ENCODE data around the gene CER1. TPM values are rescaled to one million over a fixed set of nuclear protein-coding genes. Genes with fewer than 3 reads are reported as not detected.

The CER1 gene
- total and polyA plus RNA-seq, 2 of the 8 experiments (the other 6 are each of a cell fraction or from before 2014, with no cell fraction given): 0.26 to 3.4 TPM

DNA sequence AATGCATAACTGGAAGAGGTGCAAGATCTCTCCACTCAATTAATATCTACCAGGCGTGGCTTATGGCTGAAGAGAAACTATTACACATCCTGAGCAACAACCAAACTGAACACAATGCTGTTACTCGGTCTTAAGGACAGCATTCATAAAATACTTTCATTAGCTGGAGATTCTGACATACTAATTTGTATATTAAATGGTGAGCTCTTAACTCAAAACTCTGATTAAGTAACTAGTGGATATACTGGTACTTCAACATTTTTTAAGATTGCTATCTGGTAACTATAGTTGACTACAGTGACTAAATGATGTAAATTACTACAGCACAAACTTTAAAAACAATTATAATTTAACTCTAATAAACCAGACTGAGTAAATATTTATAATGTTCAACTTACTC, 45.1 kb downstream of the CER1 start:
- WGBS, 2 experiments (ENCODE audit: extremely low coverage in 1 of 2, insufficient coverage in 1 of 2, insufficient read length in 1 of 2, insufficient replicate concordance in 2 of 2, low coverage in 1 of 2, low lambda C conversion rate in 2 of 2, missing lambda C conversion rate in 1 of 2): 93% methylated on average over 2 of the region's 2 CpGs; no CpG with 5 or more reads in 1 of the 2 experiments
- DNase-seq (ENCODE audit: low read depth in 1 of 2, low spot score in 2 of 2): no peak
- Histone ChIP-seq H3K4me3 (ENCODE audit: extremely low read depth in 1 of 4, insufficient read depth in 2 of 4, low read depth in 3 of 4, low read length in 4 of 4) (no peak overlapping the region), H2BK20ac (ENCODE audit: low read length) (no peak overlapping the region), H4K5ac (ENCODE audit: insufficient read length, low read depth, low read length) (no peak overlapping the region), H4K20me1 (replicated peaks in 1 of 2; ENCODE audit: control insufficient read depth in 1 of 2, insufficient read depth in 2 of 2, low read length in 2 of 2) (no peaks in the 10 kb centered on the region), H3K27ac (ENCODE audit: low read depth, low read length) (no peak overlapping the region), H3K23me2 (ENCODE audit: low read depth, low read length) (no peaks in the 10 kb centered on the region), H3K79me2 (ENCODE audit: control insufficient read depth in 1 of 2, insufficient read depth in 2 of 2, low read length in 2 of 2) (peaks cover 0 to 4% of the 10 kb centered on the region in 2 experiments; a peak in 1 of 4 replicates), H3K4me1 (replicated peaks in 1 of 4; ENCODE audit: control insufficient read depth in 3 of 4, insufficient read depth in 4 of 4, low read length in 3 of 4) (no peaks in the 10 kb centered on the region), H2AK5ac (ENCODE audit: low read depth, low read length) (no peak overlapping the region), H4K91ac (replicated peaks; ENCODE audit: insufficient read length, low read length) (no peak overlapping the region), H2AFZ (ENCODE audit: low read length) (no peak overlapping the region), H2BK5ac (ENCODE audit: low read depth, low read length) (no peak overlapping the region), H3K14ac (ENCODE audit: insufficient read length) (no peak overlapping the region), H3K23ac (ENCODE audit: insufficient read length) (no peak overlapping the region), H3K4me2 (ENCODE audit: insufficient read depth in 1 of 2, low read depth in 2 of 2, low read length in 2 of 2) (no peak overlapping the region), H4K8ac (ENCODE audit: extremely low read depth, insufficient read depth, low read length) (no peak overlapping the region), H3K36me3 (ENCODE audit: control insufficient read depth in 2 of 4, insufficient read depth in 4 of 4, low read length in 3 of 4) (peaks cover 0 to 1% (median 0%) of the 10 kb centered on the region in 4 experiments; a peak in 1 of 8 replicates), H3K18ac (ENCODE audit: extremely low read depth, low read length) (no peak overlapping the region), H2BK120ac (replicated peaks; ENCODE audit: low read depth, low read length) (no peak overlapping the region), H2BK12ac (ENCODE audit: low read depth, low read length) (no peak overlapping the region), H3K79me1 (ENCODE audit: low read depth, low read length) (no peaks in the 10 kb centered on the region), H3K9me3 (ENCODE audit: insufficient read depth in 2 of 2, low read depth in 1 of 2, low read length in 1 of 2) (no peaks in the 10 kb centered on the region), H3K9ac (replicated peaks in 1 of 4; ENCODE audit: extremely low read depth in 1 of 4, low read depth in 3 of 4, low read length in 3 of 4) (no peak overlapping the region), H3K56ac (replicated peaks; ENCODE audit: insufficient read length, low read depth, low read length) (no peak overlapping the region), H2BK15ac (ENCODE audit: low read length) (no peak overlapping the region), H3K27me3 (replicated peaks in 1 of 4; ENCODE audit: control insufficient read depth in 3 of 4, extremely low read depth in 1 of 4, insufficient read depth in 3 of 4, low read length in 3 of 4) (no peaks in the 10 kb centered on the region), H3K4ac (replicated peaks; ENCODE audit: insufficient read length, low read depth, low read length) (no peak overlapping the region)
- CTCF ChIA-PET (ENCODE audit: partially characterized antibody): interaction anchor here (0.6 to 1.2 kb wide), 2 partner anchors 235 to 448 kb away, joined by 3 to 4 read pairs; no protein-coding TSS in a partner anchor
- POLR2A ChIA-PET (ENCODE audit: partially characterized antibody): no interaction called here
- FAIRE-seq: no peak
- TF ChIP-seq SAP30 (IDR thresholded peaks at IDR 0.05; ENCODE audit: insufficient read depth, insufficient replicate concordance, low read length) (no peak), SRF (IDR thresholded peaks at IDR 0.05; ENCODE audit: low read depth, low read length) (no peak), GTF2F1 (IDR thresholded peaks at IDR 0.05; ENCODE audit: borderline replicate concordance, low read depth, low read length) (no peak), KDM4A (IDR thresholded peaks at IDR 0.05; ENCODE audit: low read depth, low read length, severe bottlenecking) (no peak), SP4 (IDR thresholded peaks at IDR 0.05; ENCODE audit: low read length) (no peak), KDM5A (IDR thresholded peaks at IDR 0.05; ENCODE audit: low read length) (no peak), SIX5 (IDR thresholded peaks at IDR 0.05; ENCODE audit: low read depth, low read length) (no peak), CTBP2 (IDR thresholded peaks at IDR 0.05; ENCODE audit: borderline replicate concordance, insufficient read depth, insufficient read length, low read length) (no peak), POU5F1 (IDR thresholded peaks at IDR 0.05; ENCODE audit: low read depth, low read length) (no peak), JUN (IDR thresholded peaks at IDR 0.05; ENCODE audit: low read depth, low read length) (no peak), ZNF274 (IDR thresholded peaks at IDR 0.05; ENCODE audit: borderline replicate concordance, extremely low read depth, low read length) (no peak), TAF7 (optimal IDR thresholded peaks at IDR 0.05; ENCODE audit: borderline replicate concordance, low read depth, low read length) (no peak), EP300 (IDR thresholded peaks at IDR 0.05; ENCODE audit: borderline replicate concordance in 1 of 2, low read depth in 2 of 2, low read length in 2 of 2) (no peak)
